ENCODE data around the gene MISFA. TPM values are rescaled to one million over a fixed set of nuclear protein-coding genes. Genes with fewer than 3 reads are reported as not detected.
"Not testable (repeated sequence)": the region's sequence is repeated elsewhere in the genome, so short reads cannot be mapped to it uniquely, and the experiment has no call there.

The MISFA gene
- polyA plus RNA-seq, 10 donors = 2.6 to 10.5 (median 4.4) TPM

DNA sequence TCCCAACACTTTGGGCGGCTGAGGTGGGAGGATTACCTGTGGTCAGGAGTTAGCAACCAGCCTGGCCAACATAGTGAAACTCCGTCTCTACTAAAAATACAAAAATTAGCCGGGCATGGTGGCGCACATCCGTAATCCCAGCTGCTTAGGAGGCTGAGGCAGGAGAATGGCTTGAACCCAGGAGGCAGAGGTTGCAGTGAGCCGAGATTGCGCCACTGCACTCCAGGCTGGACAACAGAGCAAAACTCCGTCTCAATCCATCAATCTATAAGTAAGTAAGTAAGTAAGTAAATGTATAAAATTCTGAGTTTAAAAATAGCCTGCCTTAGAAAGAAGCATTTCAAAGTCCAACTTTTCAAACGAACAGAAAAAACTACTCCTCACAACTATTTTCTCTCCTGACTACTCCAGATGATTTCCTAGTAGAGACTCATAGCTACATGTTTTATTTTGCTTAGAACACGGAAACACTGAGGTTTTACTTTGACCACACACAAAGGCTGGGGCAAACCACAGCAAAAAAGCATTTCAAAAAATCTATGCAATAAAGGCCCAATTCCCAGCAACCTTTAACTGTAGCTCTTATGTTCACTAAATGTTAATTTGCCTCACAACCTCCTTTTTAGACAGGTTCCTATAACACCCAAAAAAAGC is 18.2 kb downstream of the MISFA start:
- DNase-seq = peak in 2 of 3 donors; percentile 10 to 18

DNA sequence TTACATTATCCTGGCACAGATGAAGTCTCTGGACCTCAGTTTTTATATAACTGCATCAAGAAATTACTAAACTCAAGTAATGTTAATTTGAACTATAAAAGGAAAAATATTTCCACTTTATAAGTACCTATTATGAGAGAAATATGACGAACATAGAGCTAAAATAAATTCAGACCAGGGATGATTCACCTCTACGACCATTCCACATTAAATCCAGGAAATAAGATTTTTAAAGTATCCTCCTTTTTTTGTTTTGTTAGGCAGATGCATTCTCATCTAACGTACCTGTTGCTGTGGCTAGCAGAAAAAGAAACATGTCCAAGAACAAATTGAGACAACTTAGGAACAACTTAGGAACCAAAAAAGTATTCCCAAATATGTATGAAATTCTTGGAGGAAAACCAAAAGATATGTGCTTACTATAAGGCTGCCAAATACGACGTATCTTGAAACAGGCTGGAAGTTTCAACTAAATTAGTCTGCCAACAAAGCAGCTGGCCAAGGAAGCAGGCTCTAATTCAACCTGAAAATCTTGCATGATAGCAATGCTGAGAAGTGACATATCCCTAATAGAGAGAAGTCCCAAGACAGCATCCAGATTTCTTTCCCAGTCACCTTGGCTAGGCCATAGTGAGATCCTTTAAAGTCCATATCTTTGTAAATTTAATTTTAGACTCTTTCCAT is 18.9 kb downstream of the MISFA start:
- DNase-seq = peak in 2 of 3 donors; percentile 33 to 45

DNA sequence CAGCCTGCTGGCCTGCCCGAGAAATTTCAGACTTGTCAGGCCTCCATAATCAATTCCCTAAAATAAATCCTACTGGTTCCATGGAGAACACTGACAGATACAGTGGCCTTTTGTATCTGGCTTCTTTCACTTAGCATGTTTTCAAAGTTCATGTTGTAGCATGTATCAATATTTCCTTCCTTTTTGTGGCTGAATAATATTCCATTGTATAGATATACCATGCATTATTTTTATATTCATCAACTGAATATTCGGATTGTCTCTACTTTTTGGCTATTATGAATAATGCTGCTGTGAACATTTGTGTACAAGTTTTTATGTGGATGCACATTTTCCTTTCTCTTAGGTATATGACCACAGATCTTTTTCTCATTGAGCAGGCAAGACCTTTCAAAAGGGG is 24.1 kb downstream of the MISFA start:
- DNase-seq = no peak

DNA sequence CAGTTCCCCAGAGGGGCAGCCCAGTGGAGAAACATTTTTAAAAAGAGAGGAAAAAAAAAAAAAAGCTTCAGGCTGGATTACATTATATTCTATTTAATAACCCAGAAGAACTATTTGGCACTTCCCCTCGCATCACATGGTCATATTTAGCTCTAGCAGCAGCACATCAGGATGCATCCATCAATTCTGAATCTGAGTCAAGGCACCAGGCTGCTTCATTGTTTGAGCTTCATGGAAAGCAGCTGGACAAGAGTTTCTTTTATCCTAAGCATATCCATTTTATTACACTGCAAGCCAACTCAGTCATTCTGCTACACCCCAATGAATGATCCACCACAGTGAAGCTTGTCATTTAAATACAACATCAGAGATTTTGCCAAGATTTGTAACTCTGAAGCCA is 24.6 kb downstream of the MISFA start:
- DNase-seq = no peak

DNA sequence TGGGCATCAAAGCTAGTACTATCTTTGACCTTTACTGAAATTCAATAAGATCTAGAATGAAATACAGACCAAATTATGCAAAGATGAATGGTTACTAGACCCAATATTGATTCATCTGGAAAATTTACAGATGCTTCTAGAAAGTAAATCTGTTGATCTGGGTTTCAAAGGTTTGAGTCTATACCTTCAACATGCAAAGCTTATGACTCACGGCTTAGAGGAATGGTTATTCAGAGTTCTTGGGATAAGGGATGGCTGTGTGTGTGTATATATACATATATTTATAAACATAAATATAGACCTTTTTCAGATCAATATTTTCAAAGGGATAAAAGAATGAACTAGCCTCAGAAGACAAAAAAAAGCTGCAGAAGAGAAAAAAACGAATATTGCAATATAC is 33.3 kb downstream of the MISFA start:
- DNase-seq = no peak

DNA sequence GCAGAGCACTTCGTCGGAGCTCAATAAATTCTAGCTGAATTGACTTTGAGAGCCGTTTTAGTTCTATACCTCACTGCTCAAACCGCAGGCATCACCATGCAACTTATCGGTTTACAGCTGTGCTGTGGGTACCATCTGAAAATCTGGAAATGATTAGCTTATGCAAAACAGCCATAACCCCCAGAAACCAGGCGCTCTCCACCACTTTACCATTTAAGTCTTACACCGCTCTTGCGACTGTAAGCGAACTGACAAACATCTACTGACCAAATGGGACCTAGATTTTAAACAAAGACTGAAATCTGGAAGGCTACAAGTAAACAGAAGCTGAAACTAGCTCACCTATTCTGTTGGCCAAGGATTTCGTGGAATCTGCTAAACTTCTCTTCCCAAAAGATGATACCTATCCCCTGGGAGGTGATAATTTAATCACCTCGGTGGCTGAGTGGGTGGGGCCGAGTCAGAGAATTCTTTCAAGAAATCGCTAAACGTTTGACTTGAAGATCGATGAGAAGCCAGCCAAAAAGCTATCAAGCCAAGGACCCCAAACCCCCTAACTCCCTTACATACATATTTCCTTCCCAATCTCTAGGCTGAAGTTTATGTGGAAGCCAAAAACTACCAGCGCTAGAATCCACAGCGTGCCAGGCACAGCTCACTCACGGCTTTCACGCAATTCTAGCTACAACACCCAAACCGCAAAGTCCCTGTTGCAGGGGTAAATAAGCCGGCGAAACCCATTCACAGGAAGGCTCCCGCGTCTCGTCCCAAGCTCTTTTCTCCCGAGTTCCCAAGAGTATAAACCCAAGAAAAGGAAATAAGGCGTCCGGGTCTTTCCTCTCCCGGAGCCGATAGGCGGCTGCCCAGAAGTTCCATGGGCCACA is 33.9 kb downstream of the MISFA start:
- DNase-seq = no peak

DNA sequence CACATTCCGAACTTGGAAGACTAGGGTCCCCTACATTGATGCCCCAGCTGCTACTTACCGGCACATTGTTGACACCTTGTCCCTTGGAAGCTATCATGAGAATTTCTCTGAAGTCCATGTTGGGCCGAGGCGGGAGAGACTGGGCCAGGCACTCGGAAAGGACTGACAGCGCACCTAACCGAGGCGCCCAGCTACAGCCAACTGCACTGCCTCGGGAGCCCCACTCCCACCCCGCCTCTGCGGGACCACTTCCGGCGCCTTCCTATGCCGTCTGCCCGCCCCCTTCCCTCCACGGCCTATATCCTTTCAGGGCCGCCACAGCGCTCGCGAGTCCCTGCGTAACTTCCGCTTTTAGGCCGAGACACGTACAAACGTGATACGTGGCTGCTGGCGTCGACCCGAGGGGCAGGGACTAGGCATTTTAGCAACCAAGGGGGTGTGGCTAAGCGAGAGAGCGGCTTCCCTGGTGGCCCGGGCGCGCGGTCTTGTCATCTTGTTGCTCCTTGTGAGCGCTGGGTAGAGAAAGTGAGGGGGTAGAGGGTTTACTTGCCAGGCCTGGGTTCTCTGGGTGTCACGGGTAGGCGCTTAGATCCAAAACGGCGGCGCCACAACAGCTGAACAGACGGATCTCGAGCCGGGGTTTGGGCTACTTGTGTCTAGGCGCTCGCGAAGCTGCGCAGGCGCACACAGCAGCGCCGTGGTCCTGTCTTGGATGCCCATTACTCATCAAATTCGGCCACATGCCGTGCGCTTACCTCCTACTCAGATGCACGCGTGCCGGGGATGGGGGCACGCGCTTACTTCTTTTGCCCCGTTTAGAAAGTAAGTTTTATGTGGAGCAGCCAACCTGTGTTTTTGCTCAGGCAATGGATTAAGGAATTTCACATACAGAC is 34.8 kb downstream of the MISFA start, which contains the start of gene SPTY2D1:
TSS of gene SPTY2D1 (minus strand) at position 203 of the 893 bp plus-strand sequence. CDS start at position 118, 85 bp downstream.
- DNase-seq = peak; percentile 99 to 100 (median 100)

DNA sequence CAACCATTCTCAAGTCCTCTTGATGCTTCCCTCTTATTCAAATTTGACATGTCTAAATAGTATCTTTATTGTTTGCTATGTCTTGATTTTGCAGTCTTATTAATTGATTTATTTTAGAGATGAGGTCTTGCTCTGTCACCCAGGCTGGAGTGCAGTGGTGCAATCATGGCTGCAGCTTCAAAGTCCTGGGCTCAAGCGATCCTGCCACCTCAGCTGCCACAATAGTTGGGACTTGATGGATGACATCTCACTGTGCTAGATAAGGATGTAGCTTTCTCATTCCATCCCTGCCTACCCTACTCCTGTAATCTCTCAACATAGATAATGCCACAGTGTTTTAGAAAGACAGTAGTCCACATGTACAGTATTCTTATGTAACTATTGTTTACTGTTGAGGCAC is 42.1 kb downstream of the MISFA start:
- DNase-seq = no peak

DNA sequence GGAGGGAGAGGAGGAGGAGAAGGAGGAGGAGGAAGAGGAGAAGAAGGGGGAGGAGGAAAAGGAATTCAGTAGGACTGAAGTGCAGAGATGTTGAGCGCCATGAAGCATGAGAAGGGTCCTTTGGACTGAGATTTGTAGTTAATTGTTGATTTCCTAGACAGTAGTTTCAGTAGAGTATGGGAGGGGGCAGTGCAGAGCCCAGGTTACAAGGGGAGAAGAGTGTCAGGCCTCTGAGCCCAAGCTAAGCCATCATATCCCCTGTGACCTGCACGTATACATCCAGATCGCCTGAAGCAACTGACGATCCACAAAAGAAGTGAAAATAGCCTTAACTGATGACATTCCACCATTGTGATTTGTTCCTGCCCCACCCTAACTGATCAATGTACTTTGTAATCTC is 43.4 kb downstream of the MISFA start:
- DNase-seq = not testable (repeated sequence)

DNA sequence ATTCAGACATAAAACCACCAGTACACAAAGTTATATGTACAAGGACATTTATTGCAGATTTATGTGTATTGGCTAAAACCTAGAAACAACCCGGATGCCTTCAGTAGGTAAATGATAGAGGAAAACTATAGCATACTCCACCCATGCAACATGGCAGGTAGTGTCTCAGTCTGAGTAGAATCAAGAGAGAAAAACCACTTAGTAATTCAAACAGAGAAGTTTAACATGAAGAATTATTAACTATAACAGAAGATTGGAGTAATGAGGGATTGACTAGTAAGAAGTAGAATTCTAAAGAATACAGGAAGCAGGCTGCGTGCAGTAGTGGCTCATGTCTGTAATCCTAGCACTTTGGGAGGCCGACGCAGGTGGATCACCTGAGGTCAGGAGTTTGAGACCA is 50.8 kb downstream of the MISFA start:
- no peak for DNase-seq

DNA sequence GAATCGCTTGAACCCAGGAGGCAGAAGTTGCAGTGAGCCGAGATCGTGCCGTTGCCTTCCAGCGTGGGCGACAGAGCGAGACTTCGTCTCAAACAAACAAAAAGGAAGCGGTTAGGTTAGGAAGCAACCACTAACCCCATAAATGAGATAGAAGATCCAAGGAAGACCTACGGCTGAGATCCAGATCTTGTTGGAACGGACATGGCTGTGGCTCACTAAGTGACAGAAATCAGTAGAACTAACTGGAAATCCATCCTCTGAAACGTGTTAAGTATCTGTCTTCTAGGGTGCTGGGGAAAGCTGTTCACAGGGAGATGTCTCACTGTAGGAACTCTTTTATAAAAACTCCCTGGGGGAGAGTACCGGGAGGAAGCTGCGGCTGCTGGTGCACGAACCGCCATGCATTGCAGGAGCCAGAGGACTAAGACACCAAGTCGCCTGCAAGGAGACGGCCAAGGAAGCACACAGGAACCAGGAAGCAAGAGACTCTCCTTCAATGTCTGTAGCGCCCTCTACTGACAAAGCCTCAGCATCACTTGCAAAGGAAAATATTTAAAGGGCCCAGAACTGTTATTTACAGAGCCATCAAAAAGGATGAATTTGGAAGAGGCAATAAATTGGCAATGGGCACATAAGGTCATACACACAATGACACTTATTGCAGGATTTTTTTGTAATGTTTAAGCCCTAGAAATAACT is 51.4 kb downstream of the MISFA start:
- DNase-seq = peak; percentile 24 to 38 (median 24)

Other genes with a start within 250 kb of the MISFA start
- 100 to 1,000 TPM; 523 to 867 (median 649) TPM for gene LDHA, start 205.2 kb upstream of the MISFA start, polyA plus RNA-seq (ENCODE audit: insufficient read length in 10 of 10)
- gene LDHC, start 187.5 kb upstream of the MISFA start, polyA plus RNA-seq (ENCODE audit: insufficient read length in 10 of 10) = 1 to 10 TPM in 2 of 10 donors, under 1 TPM in 1, not detected in 7; 0.76 to 1.3 (median 1.1) TPM
- under 1 TPM; 0.10 to 0.40 (median 0.26) TPM for gene LDHAL6A, start 143.9 kb upstream of the MISFA start, polyA plus RNA-seq (ENCODE audit: insufficient read length in 10 of 10)
- 100 to 1,000 TPM in 5 of 10 donors, 10 to 100 TPM in 5; 90.7 to 112 (median 101) TPM for gene TSG101, start 72.8 kb upstream of the MISFA start, polyA plus RNA-seq (ENCODE audit: insufficient read length in 10 of 10)
- gene UEVLD, start 11.1 kb upstream of the MISFA start, polyA plus RNA-seq (ENCODE audit: insufficient read length in 10 of 10) = 10 to 100 TPM; 10.3 to 16.4 (median 13.1) TPM
- 10 to 100 TPM; 12.6 to 18.7 (median 16.7) TPM for gene SPTY2D1, start 34.6 kb downstream of the MISFA start, polyA plus RNA-seq (ENCODE audit: insufficient read length in 10 of 10)
- gene TMEM86A, start 99.0 kb downstream of the MISFA start, polyA plus RNA-seq (ENCODE audit: insufficient read length in 10 of 10) = 1 to 10 TPM; 1.8 to 3.6 (median 3.0) TPM
- gene IGSF22, start 126.4 kb downstream of the MISFA start, polyA plus RNA-seq (ENCODE audit: insufficient read length in 10 of 10) = 10 to 100 TPM in 3 of 10 donors, 1 to 10 TPM in 6, under 1 TPM in 1; 0.72 to 11.4 (median 7.9) TPM
- gene PTPN5, start 192.0 kb downstream of the MISFA start, polyA plus RNA-seq (ENCODE audit: insufficient read length in 10 of 10) = 1 to 10 TPM in 1 of 10 donors, under 1 TPM in 9; 0.17 to 4.6 (median 0.22) TPM

All from muscle of back (tissue), 11 donors.